HG03039 (cell line): ENCODE measurements around the gene STAP1.
A peak's percentile ranks its signal among the peaks of the same experiment; 100 is the strongest.
"Not testable (repeated sequence)": the region's sequence is repeated elsewhere in the genome, so short reads cannot be mapped to it uniquely, and the experiment has no call there.

Experiments used
- ATAC-seq: cut with Tn5 transposase; IDR thresholded peaks from one replicate; pipeline ENCODE4 v1.9.1; 2021; ENCODE audit warnings: mild to moderate bottlenecking, moderate library complexity; ENCODE audit not compliant: unreplicated experiment

Gene STAP1, protein sequence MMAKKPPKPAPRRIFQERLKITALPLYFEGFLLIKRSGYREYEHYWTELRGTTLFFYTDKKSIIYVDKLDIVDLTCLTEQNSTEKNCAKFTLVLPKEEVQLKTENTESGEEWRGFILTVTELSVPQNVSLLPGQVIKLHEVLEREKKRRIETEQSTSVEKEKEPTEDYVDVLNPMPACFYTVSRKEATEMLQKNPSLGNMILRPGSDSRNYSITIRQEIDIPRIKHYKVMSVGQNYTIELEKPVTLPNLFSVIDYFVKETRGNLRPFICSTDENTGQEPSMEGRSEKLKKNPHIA

DNA sequence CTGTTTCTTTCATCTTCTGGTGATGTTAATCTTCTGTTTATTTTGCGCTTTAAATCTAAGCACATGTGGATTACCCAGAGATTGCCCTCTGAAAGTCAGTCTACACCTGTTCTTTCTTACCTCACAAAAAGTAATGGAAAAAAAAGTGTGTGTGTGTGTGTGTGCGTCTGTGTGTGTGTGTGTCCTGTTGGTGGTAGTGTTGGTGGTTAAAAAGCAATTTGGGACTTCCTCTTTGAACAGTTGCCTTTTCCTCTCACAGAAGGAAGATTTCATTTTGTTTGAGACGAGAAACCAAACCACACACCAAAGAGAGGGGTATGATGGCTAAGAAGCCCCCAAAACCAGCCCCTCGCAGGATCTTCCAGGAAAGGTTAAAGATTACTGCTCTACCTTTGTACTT, at the start of gene STAP1:
TSS of gene STAP1 (plus strand) at position 235 of the 400 bp plus-strand sequence. CDS start at position 318, 83 bp downstream.
- ATAC-seq = peak; percentile 57

DNA sequence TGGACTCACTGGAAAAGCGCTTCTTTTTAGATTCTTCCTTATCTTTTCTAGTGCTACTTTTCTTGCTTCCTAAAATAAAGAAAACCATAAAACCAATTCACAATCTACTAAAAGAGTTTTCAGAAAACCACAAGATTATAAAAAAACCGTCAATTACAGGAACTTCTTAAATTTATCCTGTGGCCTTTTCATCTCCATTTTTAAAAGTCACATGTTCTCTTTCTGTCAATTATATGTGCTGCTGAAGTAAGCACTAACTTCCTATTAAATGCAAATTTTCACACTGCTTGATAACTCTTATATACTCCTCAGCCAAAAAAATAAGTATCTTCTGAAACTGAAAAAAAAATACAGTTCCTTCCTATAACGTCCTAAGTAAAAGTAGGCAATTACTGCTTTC, 46.0 kb upstream of the STAP1 start:
- ATAC-seq = no peak

- ATAC-seq = no peak
Observed at GRCh38 chr4:67520141-67520540, 38.4 kb upstream of the STAP1 start.

DNA sequence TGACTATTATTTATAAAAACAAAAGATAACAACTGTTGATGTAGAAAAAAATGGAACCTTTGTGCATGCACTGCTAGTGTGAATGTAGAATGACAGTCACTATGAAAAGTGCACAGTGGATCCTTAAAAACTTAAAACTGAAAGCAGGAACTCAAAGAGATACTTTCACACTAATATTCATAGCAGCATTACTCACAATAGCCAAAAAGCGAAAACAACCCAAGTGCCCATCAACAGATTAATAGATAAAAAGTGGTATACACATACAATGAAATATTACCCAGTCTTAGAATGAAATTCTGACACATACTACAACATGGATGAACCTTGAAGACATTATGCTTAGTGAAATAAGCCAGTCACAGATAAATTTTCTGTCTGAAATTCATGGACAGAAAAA, 37.0 kb upstream of the STAP1 start:
- peak; percentile 74 for ATAC-seq

- no peak for ATAC-seq
Observed at GRCh38 chr4:67522230-67522629, 36.3 kb upstream of the STAP1 start.

DNA sequence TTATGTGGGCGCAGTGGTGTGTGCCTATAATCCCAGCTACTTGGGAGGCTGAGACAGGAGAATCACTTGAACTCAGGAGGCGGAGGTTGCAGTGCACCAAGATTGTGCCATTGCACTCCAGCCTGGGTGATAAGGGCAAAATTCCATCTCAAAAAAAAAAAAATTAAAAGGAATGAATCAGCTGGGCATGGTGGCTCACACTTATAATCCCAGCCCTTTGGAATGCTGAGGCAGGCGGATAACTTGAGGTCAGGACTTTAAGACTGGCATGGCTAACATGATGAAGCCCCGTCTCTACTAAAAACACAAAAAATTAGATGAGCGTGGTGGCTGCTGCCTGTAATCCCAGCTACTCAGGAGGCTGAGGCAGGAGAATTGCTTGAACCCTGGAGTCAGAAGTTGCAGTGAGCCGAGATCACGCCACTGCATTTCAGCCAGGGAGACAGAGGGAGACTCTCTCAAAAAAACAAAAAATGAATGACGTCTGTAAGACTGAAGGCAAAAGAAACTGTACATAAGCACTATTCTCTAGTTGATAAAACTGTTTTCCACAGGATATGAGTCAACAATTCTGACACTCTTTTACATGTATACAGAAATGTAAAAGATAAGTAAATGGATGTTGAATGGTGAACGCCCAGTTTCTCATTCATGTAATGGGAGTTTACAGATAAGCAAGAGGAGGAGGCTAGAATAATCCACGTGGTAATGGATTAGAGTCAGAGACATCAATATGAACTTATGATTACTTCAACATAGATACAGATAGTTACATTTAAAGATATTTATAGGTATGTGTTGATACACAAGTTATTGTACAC, 35.5 kb upstream of the STAP1 start:
- ATAC-seq = no peak

DNA sequence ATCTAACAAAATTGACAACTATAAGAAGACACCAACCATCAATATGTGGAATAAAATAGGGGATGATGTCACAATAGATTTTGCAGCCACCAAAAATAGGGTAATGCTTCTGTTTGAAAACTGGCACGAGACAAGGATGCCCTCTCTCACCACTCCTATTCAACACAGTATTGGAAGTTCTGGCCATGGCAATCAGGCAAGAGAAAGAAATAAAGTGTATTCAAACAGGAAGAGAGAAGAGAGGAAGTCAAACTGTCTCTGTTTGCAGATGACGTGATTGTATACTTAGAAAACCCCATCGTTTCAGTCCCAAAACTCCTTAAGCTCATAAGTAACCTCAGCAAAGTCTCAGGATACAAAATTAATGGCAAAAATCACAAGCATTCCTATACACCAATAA, 34.4 kb upstream of the STAP1 start:
- ATAC-seq = not testable (repeated sequence)

DNA sequence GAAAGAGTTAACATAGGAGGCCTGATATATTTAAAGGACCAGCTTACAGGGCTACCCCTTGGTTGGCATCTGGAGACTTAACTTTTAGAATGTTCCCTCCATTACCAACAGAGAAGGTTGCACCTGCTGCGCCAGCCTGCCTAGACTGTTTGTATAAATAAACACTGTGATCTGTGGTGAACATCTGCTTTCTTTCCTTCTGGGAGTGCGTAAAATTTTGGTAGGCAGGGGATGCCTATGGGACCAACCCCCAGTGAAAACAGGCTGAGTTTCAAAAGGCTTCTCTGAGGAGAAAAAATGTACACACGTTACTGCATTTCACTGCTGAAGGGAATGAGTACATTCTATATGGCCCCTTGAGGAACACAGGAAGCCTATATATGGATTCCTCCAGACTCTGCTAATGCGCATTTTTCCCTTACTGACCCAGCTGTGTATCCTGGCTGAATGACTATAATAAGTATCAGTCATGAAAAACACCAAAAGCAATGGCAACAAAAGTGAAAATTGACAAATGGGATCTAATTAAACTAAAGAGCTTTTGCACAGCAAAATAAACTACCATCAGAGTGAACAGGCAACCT, 27.1 kb upstream of the STAP1 start:
- ATAC-seq = no peak

GRCh38 chr4:67532397-67532796, 26.1 kb upstream of the STAP1 start:
- ATAC-seq = not testable (repeated sequence)

DNA sequence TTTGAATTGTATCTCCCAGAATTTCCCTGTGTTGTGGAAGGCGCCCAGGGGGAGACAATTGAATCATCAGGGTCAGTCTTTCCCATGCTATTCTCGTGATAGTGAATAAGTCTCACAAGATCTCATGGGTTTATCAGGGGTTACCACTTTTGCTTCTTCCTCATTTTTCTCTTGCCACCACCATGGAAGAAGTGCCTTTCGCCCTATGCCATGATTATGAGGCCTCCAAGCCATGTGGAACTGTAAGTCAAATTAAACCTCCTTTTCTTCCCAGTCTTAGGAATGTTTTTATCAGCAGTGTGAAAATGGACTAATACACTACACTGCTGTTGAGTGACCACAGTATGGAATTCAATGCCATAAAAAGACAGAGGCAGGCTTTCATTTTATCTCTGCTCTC, 25.4 kb upstream of the STAP1 start:
- ATAC-seq = no peak

GRCh38 chr4:67535280-67535840, 23.2 kb upstream of the STAP1 start:
- no peak for ATAC-seq

GRCh38 chr4:67539830-67540229, 18.7 kb upstream of the STAP1 start:
- ATAC-seq = no peak

DNA sequence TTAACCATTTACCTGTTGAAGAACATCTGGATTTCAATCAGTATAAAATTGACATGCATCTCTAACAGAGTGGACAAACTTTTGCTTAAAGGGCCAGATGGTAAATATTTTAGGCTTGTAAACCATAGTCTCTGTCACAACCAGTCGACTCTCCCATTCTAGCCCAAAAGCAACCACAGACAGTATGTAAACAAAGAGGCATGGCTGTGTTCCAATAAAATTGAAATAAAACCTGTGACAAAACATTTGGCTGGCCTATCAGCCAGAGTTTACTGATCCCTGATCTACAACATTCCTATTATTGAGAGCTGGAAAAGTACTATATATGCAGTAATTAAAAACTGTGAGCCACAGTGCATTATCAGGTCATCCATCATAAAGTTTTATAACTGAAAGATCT, 16.5 kb upstream of the STAP1 start:
- no peak for ATAC-seq

DNA sequence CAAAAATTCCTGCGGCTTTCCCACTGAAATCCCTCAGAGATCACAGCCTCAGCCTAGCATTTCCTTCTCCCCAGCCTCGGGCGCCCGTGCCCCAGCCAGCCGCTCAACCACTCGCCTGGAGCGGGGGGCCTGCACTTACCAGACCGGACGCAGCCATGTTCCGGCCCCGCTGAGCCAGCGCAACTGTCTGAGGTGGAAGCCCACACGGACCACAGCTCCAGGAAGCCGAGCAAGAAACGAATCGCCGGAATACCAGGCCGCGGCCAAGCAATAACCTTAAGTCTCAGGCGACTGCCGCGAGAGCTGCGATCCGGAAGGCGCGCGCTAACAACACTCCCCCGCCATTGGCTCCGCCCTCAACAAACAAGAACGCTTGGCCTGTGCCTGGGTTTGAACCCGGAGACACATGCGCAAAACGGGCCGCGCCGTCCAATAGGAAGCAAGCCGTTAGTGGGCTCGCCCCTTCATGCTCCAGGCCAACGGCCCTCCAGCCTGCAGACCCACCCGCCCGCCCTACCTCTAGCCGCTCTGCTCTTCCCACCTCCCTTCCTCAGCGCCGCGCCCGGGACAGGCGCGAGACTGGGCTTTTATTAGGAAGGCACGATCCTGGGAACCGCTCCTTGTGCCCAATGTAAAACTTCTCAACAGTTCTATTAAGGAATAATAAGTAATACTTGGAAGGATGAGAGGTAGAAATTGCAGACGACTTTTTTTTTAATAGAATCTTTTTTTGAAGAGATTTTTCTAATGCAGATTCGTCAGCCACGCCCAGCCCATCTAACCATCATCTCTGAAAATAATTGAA, 13.1 kb upstream of the STAP1 start, which contains the start of gene CENPC:
TSS of gene CENPC (minus strand) at position 305 of the 805 bp plus-strand sequence. CDS start at position 157, 148 bp downstream.
- ATAC-seq = peak; percentile 97

GRCh38 chr4:67546004-67546356, 12.5 kb upstream of the STAP1 start:
- ATAC-seq = no peak

GRCh38 chr4:67546971-67547370, 11.6 kb upstream of the STAP1 start:
- no peak for ATAC-seq

GRCh38 chr4:67549123-67549522, 9.4 kb upstream of the STAP1 start:
- no peak for ATAC-seq

- ATAC-seq = no peak
Observed at GRCh38 chr4:67550451-67550850, 8.1 kb upstream of the STAP1 start.

DNA sequence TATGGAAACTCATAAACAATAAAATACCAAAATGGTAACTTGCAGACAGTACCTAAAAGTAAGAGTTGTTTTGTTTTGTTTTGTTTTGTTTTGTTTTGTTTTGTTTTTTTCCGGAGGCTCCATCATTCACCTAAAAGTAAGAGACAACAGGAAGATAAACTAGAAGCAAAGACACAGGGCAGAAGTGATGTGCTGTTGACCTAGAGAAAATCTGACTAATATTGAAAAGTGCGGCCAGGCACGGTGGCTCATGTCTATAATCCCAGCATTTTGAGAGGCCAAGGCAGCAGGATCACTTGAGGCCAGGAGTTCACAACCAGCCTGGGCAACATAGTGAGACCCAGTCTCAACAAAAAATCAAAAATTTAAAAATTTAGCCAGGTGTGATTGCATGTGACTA, 7.7 kb upstream of the STAP1 start:
- ATAC-seq = no peak

- not testable (repeated sequence) for ATAC-seq
Observed at GRCh38 chr4:67552146-67552792, 6.3 kb upstream of the STAP1 start.
